Left lobe of liver (tissue), 2 donors: Measurements from ENCODE around the gene GJA9. TPM values are rescaled to one million over a fixed set of nuclear protein-coding genes. Genes with fewer than 3 reads are reported as not detected.
A peak's percentile ranks its signal among the peaks of the same experiment; 100 is the strongest.
"Not testable (repeated sequence)": the region's sequence is repeated elsewhere in the genome, so short reads cannot be mapped to it uniquely, and the experiment has no call there.

Experiments
- ATAC-seq: fragments of 200-7000 bp; cut with Tn5 transposase; one replicate; pipeline ENCODE4 v1.9.1; 2020; ENCODE audit warnings: mild to moderate bottlenecking, moderate library complexity
- DNase-seq: peaks from one replicate; pipeline ENCODE4 v3.0.0-alpha.2; 2020; ENCODE audit warnings: low spot score
- total RNA-seq: library from RNA; stranded (reverse); gene quantifications from one replicate; pipeline ENCODE4 v1.2.1, GENCODE V29; 2021
- donor health status: DM: no; HTN: no; CAD: no; lungs with moderate emphysema.
- donor health status: DM: no; HTN: yes; CAD: no.

The GJA9 gene
- total RNA-seq, 1 donor from 2014 or later: not detected

DNA sequence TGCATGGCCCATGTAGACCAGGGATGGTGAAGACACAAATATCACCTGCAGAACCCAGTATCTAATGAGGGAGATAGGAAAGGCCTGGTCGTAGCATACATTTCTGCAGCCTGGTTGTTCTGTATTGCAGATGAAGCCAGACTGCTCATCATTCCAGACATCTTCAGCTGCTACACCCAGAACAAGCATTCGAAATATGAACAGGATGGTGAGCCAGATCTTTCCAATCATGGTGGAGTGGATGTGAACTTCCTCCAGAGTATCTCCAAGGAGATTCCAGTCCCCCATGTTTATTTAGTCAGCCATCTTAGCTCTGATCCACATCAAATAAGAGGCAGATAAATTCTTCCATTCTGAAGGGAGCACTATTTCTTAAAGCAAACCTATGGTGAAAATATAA, 5.6 kb downstream of the GJA9 start:
- ATAC-seq (no peak), DNase-seq (no peak)

DNA sequence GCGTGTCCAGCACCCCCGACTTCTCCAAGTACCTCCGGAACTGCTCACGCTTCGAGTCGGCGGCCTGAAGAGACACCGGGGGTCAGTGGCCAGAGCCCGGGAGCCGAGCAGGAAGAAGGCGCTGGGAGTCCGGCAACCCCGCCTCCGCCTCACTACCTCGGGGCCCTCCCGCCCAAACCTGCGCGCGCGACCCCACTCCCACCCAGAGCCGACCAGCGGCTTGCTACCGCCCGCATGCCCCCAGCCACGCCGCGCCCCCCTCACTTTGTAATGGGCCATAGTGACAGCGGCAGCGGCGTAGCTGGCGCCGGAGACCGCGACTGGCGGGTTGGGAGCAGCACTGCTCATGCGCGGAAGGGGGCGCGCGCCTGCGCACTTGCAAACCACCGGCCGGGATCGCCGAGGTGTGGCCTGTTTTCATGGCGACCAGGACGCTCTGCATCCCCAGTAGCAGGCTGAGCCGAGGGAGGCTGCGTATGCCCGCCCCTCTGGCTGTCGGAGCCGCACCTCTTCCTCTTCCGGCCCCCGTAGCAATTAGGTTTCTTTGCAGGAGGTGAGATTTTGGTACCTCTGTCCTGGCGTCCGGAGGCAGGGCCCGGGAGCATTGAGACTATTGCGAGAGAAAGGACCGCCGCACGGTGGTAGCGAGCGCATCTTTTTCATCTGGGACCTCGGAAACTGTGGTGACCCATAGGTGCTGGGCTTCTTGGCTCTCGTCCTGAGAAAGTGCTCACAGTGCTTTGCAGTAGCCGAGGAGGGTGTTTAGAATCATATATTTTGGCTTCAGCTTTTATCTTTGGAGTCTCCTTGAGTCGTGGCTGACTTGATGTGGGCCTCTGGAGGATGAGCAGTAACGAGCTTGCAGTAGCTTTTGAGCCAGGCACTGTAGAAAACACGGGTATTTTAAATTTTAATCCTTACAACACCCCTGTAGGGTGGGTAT, 8.1 kb downstream of the GJA9 start, which contains the start of gene MYCBP:
Gene MYCBP, minus strand, starts transcription at position 322 of the 943 bp plus-strand sequence. Its CDS starts 43 bp downstream, at position 279.
- peak; percentile 99 for ATAC-seq
- DNase-seq: peak; percentile 98

DNA sequence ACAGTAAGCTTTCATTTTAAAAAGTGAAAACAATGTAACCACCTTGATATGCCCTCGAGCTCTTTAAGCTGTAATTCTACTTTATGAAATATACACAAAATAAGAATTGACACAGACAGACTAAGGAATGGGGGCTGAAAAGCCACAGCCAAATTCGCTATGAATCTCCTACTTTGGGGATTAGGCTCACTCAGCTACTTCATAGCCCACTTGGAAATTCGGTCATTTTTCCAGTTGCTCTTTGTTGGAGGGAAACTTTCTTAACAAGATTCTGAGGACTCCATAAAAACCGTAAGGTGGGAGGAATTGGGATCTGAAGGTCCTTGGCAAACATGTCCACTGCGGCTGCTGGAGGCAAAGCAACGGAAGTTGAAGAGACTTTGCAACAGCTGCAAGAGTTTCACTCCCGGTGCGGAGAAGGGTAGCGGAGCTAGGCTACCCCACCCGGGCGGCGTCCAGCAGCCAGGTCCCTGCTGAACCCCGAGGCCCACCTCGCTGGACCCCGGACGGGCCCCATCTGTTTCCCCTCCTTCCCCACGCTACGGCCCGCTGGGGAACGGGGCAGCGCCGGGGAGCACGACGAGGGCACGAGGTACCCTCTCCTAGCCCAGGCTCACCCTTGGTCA, 8.9 kb downstream of the GJA9 start:
- DNase-seq: no peak

DNA sequence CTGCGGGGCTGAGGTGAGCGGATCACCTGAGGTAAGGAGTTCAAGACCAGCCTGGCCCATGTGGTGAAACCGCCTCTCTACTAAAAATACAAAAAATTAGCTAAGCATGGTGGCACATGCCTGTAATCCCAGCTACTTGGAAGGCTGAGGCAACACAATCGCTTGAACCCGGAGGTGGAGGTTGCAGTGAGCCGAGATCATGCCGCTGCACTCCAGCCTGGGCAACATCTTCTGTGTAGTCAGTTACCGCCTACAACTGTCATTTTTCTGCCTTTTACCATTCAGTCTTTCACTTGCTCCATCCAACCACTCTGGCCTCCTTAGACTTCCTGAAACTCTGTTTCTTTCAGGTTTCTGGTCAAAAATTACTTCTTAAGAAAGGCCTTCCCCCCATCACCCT, 10.4 kb downstream of the GJA9 start:
- DNase-seq (no peak), ATAC-seq (no peak)

More for the DNA sequence above, 8.9 kb downstream of the GJA9 start:
- ATAC-seq: peak; percentile 30

DNA sequence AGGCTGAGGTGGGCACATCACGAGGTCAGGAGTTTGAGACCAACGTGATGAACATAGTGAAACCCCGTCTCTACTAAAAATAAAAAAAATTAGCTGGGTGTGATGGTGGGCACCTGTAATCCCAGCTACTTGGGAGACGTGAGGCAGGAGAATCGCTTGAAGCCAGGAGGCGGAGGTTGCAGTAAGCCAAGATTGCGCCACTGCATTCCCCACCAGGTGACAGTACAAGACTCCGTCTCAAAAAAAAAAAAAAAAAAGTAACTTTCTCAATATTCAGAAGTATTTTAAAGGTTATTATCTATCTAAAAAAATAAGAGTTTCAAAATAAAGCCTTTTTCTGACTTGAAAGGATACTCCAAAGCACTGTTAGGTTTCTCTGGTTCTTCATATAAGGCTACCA, 14.2 kb downstream of the GJA9 start:
- ATAC-seq (no peak), DNase-seq (no peak)

DNA sequence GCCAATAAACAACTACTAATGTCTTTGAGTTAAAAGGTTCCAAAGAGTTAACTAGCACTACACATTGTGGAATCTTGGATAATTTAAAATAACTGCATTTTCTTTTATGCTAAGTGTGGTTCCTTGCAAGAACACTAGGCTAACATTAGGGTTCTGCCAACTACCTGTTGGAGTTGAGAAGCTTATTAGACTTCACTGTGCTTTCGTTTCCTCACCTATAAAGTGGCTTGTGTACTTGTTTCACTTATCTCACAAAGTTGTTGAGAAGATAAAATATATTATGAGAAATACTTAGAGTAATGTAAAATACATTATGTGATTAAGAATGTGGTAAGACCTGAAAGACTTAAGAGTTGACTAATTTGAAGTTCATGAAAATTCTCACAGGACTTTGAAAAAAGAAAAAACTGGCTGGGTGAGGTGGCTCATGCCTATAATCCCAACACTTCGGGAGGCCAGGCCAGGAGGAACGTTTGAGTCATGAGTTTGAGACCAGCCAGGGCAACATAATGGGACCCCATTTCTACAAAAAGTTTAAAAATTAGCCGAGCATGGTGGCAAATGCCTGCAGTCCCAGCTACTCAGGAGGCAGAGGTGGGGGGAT, 16.2 kb downstream of the GJA9 start:
- ATAC-seq: no peak
- DNase-seq: no peak

DNA sequence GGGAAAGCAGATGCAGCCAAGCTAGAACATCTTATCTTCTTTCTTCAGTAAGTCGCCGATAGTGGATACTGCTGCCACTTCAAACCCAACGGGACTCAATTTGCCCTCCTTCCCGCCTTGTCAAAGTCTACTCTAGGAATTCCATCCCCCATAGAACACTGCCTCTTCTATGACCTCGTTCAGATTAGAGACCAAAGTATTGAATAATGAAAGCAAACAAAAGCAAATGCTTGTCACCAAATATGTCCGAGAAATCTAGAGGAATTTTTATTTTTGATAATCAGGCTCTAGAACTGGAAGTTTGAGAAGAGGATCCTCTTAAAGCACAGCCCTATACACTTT, 21.0 kb downstream of the GJA9 start:
- DNase-seq (no peak), ATAC-seq (no peak)

DNA sequence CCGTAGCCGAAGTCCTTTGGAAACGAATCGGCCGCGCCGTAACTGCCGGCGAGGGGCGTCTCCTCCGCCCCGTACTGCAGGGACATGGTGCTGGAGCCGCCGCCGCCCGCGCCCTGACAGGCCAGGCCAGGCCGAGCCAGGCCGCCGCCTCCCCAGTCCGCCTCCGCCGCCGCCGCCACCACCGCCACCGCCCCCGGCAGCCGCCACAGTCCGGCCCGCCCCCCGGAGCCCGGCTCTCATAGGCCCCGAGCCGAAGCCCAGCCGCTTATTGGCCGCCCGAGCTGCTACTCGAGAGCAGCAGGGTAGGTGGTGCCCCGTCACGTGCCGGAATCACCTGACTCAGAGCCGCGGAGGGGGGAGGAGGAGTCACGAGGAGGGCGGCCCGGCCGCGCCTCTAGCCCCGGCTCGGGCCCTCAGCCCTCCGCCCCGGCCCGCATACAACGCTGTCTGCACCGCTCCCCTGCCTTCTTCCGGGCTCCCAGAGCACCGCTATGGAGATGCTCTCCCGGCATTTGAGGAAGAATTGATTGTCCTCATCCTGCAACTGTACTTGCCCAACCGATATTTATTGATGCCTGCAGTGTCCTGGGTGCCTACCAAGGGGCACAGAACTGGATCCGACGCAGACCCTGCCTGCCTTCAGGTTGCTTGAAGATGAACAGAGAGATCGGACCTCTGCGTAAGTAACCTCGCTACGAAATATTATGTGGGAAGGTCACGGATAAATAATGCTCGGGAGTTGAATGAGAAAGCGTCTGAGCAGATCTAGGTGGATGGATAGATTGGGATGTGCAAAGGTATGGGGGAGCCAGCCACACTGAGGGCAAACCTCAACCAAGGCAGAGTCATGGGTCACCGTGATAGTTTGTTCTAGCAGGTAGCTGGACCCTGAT, 21.6 kb downstream of the GJA9 start, which contains the start of gene RRAGC:
Gene RRAGC, minus strand, starts transcription at position 212 of the 893 bp plus-strand sequence. Its CDS starts 126 bp downstream, at position 86.
- DNase-seq (peak; percentile 100), ATAC-seq (peak; percentile 94)

DNA sequence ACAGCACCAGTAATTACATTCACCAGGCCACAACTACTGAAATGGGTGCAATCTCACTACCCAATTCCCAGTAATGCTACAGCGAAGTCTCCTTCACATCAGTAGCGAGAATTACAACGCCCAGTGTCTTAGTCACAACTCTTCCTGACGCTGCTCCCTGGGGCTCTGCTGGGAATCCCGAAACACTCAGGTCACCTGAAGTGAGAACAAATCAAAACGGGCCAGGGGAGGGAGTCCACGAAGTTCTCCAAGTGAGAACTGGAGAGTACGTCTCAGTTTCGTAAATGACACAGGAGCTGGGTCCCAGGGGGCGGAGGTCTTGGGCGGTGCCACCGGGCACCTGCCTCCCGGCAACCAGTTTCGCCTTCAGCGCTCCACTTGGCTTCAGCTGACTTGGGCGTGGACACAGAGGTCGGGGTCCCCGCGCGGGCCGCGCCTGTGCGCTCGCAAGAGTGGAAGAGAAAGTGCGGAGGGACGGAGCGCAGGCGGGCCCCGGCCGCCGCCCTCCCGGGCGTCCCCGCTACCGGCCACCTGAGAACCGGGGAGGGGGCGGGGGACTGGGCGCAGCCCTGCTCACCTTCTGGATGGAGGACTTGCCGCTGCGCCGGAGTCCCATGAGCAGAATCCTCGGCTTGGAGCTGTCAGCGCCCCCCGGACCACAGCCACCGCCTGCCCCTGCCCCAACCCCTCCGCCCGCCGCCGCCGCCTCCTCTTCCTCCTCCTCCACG, 22.4 kb downstream of the GJA9 start:
- ATAC-seq: peak; percentile 69

DNA sequence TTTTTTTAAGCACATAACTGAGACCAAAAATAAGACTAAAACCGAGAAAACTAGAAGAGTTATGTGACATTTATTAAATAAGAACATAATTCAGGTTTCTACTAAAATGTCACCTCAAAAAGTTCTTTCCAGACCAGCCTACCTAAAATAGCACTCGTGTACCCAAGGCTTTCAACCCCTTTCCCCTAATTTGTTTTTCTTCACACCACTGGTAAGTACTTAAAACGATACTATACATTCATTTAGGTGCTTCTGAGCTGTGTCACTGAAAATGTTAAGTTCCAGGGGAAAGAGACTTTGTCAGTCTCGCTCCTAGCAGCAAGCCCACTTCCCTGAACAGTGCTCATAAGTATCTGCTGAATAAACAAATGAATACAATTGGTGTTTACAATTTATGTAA, 28.6 kb downstream of the GJA9 start:
- DNase-seq: no peak
- ATAC-seq: no peak

More for the DNA sequence above, 22.4 kb downstream of the GJA9 start:
- DNase-seq: peak; percentile 81

DNA sequence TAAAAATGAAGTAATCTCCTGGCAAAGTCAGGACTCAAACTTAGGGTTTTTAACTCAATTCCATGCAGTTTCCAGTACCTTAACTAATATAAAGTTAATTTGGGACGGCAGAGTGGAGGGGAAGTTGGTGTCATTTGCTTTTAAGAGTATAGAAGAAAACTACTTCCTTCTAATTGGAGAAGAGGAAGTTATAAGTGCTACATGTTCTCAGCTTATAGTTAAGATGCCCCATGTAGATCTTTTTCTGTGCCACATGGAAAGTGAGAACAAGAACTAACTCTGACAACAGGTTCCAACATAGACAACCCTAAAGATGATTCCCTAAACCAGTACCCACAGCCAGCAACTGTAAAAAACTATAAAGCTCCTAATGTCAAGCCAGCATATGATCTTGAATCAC, 33.3 kb downstream of the GJA9 start:
- no peak for ATAC-seq

DNA sequence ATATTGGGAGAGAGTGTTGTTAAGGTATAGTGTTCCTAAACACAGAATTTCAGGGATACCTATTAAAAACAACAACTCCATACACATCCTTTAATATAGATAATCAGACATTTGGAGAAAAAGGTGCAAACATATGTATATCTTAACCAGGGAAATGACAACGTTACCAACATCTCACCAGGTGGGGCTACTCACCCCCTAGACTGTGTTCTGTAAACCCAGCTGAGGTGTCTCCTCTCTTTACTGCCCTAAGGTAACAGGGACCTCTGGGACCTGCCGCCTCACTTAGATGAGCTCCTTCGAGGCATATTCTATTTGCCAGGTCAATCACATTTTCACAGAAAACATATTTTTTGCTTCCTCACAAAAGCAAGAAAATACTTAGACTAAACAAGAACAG, 35.2 kb downstream of the GJA9 start:
- DNase-seq (no peak), ATAC-seq (no peak)

More for the DNA sequence above, 33.3 kb downstream of the GJA9 start:
- no peak for DNase-seq

DNA sequence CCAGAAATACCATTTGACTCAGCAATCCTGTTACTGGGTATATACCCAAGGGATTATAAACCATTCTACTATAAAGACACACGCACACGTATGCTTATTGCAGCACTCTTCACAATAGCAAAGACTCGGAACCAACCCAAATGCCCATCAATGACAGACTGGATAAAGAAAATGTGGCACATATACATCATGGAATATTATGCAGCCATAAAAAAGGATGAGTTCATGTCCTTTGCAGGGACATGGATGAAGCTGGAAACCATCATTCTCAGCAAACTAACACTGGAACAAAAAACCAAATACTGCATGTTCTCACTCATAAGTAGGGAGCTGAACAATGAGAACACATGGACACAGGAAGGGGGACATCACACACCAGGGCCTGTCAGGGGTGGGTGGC, 36.3 kb downstream of the GJA9 start:
- not testable (repeated sequence) for DNase-seq, ATAC-seq

DNA sequence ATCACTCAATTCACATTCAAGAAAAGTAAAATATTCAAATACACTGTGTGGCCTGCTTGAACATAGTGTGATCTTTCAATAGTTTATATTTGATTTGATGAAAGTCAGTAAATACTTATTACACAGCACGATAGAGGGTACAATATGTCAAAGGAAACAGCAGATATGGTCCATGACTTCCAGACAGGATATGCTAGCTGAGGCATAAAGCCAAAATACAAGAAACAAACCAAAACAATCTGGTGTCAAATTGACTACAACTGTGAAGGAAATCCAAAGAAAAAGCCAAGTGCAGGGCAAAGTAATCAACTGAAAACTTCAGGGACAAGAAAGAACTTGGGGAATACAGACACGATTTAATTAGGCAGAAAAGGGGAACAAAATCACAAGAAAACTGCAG, 41.1 kb downstream of the GJA9 start:
- ATAC-seq: no peak
- no peak for DNase-seq

DNA sequence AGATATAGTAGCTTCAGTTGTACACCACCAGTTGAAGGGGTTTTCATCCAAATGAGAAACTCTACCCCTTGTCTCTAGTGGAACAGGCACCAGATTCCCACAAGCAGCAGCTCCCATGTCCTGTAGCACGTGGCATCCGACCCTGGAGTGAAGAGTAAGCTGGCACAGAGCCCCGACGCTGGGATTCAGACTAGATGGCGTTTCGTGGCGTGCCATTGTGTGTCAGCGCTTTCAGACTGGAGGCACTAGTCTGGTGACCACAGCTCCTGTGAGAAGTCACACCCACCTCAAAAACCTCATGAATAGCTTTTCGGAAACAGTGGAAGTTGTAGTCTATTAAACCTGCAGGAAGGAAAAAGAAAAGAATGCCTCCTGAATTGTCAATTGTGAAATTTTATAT, 42.0 kb downstream of the GJA9 start:
- DNase-seq: no peak
- ATAC-seq: no peak

DNA sequence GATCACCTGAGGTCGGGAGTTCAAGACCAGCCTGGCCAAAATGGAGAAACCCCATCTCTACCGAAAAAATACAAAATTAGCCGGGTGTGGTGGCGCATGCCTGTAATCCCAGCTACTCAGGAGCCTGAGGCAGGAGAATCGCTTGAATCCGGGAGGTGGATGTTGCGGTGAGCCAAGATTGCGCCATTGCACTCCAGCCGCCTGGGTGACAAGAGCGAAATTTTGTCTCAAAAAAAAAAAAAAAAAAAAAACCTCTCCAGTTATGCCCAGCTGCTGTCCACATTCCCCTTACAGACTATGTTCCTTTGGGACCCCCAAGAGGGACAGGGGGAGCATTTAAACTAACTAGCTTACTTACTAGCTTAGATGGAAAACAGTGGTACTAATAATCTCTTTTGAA, 45.1 kb downstream of the GJA9 start:
- ATAC-seq, DNase-seq: not testable (repeated sequence)

DNA sequence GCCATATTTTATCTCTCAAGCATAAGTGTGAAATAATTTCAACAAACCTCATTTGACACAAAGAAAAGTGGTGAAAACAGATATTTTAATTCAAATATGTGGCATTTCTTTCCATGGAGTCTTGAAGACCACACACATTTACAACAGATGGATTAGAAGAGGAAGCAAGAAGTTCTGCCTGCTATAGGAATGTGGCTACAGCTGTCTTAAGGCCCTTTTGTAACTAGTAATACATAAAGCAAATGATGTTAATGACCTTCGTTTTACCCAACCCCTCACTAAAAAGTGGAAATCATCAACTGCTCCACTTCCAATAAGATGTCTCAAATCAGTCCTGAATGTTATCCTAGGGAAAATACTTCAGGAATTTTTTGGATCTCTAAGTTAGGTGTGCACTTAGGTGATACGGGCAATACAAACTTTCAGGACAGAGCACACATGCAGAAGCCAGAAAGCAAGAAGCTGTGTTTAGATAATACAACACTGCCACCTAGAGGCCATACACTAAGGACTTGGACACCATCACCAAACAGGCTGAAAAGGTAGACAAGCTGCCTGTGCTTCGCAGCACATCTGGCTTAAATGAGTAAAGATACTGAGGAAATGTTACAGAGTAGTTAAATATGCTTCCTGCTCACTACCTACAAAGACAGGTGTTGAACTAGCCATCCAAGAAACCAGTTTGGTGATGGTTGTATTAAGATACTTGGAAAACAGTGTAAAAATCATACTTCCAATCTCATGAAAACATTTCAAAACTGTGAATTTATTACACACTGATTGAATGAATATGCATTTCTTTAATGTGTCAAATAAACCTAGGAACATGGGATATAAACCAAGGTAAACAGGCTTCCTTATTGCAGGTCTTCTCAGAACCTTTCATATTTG, 46.2 kb downstream of the GJA9 start:
- DNase-seq (no peak), ATAC-seq (peak; percentile 98)

DNA sequence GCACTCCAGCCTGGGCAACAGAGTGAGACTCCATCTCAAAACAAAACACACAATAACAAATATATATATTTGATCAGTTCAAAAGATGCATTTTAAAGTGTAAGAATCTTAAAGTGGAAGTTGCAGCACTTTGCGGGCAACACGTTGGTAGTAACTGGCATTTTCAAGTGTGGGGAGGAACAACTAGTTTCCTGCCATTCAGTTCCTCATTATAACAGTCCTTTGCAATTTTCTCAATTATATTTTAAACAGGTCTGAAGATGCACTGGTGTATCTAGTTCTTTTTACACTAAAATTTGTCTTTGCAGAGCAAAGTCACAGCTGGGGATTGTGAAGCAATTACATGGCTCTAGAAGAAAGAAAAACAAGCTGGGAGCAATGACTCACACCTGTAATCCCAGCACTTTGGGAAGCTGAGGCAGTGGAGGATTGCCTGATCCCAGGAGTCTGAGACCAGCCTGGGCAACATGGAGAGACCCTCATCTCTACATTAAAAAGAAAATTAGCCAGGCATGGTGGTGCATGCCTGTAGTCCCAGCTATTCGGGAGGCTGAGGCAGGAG, 47.1 kb downstream of the GJA9 start:
- no peak for ATAC-seq
- no peak for DNase-seq

DNA sequence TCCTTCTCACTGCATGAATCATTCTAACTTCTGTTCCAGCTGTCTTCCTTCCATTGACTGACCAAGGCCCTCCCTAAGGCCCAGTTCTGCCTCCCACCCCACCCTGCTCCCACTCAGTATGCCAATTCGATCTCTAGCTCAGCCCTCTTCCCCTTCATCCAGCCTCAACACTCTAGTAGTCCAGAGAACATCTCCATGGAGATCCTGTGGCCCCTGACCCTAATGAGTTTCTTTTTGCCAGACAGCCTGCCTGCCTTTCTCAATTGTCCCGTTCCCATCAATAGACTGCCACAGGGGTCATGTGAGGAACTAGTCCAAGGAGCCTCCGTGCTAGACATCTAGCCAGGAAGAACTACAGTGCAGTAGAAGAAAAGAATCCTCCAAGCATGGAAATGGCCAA, 48.2 kb downstream of the GJA9 start:
- DNase-seq: no peak
- no peak for ATAC-seq
